GM18907 (cell line): ENCODE measurements around the gene PRDM15.
A peak's percentile ranks its signal among the peaks of the same experiment; 100 is the strongest.

Experiments used
- ATAC-seq: cut with Tn5 transposase; IDR thresholded peaks from one replicate; pipeline ENCODE4 v1.9.1; 2021; ENCODE audit warnings: mild to moderate bottlenecking, moderate library complexity; ENCODE audit not compliant: unreplicated experiment

Gene PRDM15, protein sequence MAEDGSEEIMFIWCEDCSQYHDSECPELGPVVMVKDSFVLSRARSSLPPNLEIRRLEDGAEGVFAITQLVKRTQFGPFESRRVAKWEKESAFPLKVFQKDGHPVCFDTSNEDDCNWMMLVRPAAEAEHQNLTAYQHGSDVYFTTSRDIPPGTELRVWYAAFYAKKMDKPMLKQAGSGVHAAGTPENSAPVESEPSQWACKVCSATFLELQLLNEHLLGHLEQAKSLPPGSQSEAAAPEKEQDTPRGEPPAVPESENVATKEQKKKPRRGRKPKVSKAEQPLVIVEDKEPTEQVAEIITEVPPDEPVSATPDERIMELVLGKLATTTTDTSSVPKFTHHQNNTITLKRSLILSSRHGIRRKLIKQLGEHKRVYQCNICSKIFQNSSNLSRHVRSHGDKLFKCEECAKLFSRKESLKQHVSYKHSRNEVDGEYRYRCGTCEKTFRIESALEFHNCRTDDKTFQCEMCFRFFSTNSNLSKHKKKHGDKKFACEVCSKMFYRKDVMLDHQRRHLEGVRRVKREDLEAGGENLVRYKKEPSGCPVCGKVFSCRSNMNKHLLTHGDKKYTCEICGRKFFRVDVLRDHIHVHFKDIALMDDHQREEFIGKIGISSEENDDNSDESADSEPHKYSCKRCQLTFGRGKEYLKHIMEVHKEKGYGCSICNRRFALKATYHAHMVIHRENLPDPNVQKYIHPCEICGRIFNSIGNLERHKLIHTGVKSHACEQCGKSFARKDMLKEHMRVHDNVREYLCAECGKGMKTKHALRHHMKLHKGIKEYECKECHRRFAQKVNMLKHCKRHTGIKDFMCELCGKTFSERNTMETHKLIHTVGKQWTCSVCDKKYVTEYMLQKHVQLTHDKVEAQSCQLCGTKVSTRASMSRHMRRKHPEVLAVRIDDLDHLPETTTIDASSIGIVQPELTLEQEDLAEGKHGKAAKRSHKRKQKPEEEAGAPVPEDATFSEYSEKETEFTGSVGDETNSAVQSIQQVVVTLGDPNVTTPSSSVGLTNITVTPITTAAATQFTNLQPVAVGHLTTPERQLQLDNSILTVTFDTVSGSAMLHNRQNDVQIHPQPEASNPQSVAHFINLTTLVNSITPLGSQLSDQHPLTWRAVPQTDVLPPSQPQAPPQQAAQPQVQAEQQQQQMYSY

DNA sequence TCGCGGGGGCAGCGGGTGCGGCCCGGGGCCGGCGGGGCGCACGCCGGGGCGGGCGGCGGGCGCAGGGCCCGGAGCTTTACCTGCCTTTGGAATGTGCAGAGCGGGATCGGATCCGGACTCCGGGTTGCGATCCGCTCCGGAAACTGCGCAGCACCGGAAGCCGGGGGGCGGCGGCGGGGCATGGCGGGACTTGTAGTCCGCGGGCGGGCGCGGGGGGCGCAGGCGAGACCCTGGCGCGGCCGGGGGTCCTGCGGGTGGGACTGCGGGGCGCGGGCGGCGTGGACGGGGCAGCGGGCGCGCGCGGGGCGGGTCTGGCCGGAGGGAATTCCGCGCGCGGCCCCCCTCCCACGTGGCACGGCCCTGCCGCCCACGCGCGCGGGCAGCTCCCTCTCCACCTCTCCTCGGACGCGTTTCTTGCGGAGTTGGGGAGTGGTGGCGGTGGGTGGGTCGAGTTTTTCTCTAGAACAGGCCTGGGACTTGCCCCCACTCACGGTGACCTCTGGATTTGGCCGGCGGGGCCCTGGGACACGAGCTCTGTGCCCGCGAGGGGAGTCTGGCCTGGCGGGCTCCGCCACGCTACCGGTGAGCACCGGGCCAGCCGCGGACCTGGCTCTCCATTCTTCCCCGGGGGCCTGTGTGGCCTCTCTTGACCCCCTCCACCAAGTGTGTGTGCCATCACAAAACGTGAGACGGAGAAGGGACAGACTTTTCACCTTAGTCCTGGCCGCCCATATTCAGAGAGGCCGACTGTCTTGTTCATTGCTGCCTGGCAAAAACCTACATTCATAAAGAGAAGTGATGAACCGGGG lies at the start of gene PRDM15:
TSS of gene PRDM15 (minus strand) at position 155 of the 809 bp plus-strand sequence. CDS start 18,981 bp downstream, outside the sequence.
- peak; percentile 71 for ATAC-seq

- peak; percentile 61 for ATAC-seq
Observed at GRCh38 chr21:41928621-41929220, 49.6 kb upstream of the PRDM15 start.

- ATAC-seq: no peak
Observed at GRCh38 chr21:41927727-41928409, 48.7 kb upstream of the PRDM15 start.

DNA sequence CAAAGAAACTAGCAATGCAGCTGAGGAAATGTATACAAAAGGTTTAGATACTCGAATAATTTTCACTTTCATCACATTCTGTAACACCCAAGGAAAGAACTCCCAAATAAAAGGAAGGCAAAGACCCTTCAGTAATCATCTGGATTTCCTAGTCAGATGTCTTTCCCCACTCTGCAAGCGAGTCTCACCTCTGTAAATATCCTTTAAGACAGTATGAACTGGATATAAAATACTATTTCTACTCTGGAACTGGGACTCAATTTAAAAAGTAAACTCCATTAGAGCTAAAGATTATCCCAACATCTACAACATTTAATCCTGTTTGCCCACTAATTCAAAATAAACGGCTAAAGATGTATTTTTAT lies 47.6 kb upstream of the PRDM15 start:
- no peak for ATAC-seq

- ATAC-seq: peak; percentile 34
Observed at GRCh38 chr21:41926117-41926806, 47.1 kb upstream of the PRDM15 start.

DNA sequence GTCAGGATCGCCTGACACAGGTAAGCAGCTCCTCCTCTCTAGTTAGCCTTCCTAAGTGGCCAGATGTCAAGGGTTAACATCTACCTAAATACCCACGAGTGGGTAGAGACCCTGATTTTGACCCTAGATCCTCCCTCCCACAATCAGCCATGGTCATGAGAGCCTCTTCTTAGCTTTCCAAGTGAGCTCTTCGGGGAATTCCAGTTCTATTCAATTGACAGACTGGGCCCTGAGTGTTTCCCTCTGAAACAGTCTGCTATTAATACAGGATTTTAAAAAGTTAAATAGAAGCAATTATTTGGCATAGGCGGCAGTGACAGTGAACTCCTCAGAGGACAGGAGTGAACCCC lies 46.6 kb upstream of the PRDM15 start:
- ATAC-seq: no peak

DNA sequence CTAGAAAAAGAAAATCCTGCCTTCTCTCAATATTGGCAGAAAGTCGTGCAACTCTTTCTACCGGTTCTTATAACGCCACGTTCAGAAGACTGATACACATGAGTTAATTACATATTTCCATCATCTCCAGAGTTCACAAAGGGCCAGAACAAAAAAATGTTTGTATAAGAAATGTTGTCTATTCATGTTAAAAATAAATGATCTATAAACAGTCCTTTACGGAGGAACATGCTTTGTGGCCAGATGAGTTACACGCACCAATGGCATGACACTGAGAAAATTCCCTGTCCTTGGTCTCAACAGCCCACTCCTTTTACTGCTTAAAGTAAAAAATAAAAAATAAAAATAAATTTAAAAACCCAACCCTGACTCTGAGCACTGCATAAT lies 45.2 kb upstream of the PRDM15 start:
- ATAC-seq: no peak

- no peak for ATAC-seq
Observed at GRCh38 chr21:41923631-41924367, 44.7 kb upstream of the PRDM15 start.

DNA sequence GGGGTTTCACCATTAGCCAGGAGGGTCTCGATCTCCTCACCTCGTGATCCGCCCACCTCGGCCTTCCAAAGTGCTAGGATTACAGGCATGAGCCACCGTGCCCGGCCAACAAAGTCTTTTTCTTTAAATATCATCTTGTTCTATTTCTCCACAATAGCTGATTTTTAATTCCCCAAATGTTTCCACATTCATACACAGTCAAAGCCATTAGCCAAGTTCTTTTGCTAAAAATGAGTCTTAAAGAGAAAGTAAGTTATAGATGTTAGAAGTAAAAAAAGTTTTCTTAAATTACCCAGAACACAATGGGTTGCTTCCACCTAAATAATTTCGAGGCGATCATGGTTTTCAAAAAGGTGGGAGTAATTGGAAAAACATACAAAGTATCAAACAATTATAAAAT lies 44.0 kb upstream of the PRDM15 start:
- ATAC-seq: no peak

DNA sequence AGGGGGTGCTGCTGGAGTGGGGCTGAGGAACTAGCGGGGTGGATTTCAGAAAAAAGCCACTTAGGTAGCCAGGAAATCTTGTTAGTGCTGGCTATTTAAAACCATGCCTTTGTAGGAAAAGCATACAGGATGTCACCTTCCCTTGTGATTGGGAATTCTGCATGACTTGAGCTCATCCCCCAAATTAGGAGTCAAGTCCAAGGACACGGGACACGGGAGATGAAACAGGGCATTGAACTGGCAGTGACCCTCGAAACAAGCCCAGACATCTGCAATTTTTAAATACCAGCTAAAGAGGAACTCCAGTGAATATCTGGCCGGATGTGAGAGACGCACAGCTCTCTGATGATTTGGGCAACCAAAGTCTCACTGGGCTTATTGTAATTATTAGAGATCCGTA lies 41.9 kb upstream of the PRDM15 start:
- ATAC-seq: no peak

DNA sequence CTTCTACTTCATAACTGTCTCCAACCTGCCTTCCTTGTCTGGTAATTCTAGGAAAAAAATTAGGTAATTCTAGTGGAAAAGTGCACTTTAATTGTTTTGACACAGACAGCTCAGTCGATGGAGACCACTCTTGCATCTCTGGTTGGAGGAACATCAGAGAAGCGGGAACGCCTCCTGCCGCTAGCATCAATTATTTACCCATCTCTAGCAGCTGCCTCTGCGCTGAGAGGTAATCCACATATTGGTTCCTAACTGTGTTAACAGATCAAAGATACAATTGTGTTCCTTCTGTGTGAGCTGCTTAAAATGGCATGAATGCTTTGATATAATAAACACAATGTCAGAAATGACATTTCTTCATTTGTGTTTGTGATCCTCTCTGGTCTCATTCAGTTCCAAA lies 41.3 kb upstream of the PRDM15 start:
- ATAC-seq: no peak

- ATAC-seq: no peak
Observed at GRCh38 chr21:41919666-41920398, 40.7 kb upstream of the PRDM15 start.

GRCh38 chr21:41918561-41919358 lies 39.6 kb upstream of the PRDM15 start:
- ATAC-seq: no peak

DNA sequence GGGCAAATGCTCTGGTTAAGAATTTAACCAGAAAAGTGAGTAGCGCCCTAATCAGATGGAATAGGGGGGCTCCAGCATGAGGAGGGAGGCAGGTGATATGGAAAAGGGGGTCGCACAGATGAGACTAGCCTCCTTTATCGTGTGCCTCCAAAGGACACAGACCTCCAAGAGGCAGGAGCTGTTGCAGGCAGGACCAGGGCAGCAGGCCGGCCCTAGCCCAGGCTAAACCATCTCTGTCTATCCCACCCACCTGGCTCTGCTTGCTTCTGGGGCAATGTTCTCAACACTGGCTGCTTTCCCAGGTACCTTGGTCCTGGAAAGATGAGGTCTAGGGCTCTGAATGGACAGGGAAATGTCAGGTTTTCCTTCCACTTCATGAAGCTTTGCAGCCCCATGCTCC lies 38.4 kb upstream of the PRDM15 start:
- no peak for ATAC-seq

- no peak for ATAC-seq
Observed at GRCh38 chr21:41916888-41917433, 37.8 kb upstream of the PRDM15 start.

GRCh38 chr21:41914965-41915364 lies 35.8 kb upstream of the PRDM15 start:
- no peak for ATAC-seq

- ATAC-seq: no peak
Observed at GRCh38 chr21:41914358-41914757, 35.2 kb upstream of the PRDM15 start.
